BLaER1 (cell line): ENCODE measurements around the gene FAM167B.
"Not testable (repeated sequence)": the region's sequence is repeated elsewhere in the genome, so short reads cannot be mapped to it uniquely, and the experiment has no call there.

Source experiments
- H3K27ac ChIP-seq: shearing (Covaris generic); formaldehyde crosslinking; 2 replicates; pipeline ENCODE4 v1.8.1; 2022
- H3K27me3 ChIP-seq: shearing (Covaris generic); formaldehyde crosslinking; 2 replicates; pipeline ENCODE4 v1.8.1; 2022
- H3K36me3 ChIP-seq: shearing (Covaris generic); formaldehyde crosslinking; 2 replicates; pipeline ENCODE4 v1.8.1; 2022
- H3K4me1 ChIP-seq: shearing (Covaris generic); formaldehyde crosslinking; 2 replicates; pipeline ENCODE4 v1.8.1; 2022
- H3K4me2 ChIP-seq: shearing (Covaris generic); formaldehyde crosslinking; 2 replicates; pipeline ENCODE4 v1.8.1; 2022
- H3K4me3 ChIP-seq: shearing (Covaris generic); formaldehyde crosslinking; 2 replicates; pipeline ENCODE4 v1.8.1; 2022
- H3K9ac ChIP-seq: shearing (Covaris generic); formaldehyde crosslinking; 2 replicates; pipeline ENCODE4 v1.8.1; 2022
- H3K9me3 ChIP-seq: shearing (Covaris generic); formaldehyde crosslinking; 2 replicates; pipeline ENCODE4 v1.8.1; 2022
- H4K20me1 ChIP-seq: shearing (Covaris generic); formaldehyde crosslinking; 2 replicates; pipeline ENCODE4 v1.8.1; 2022
- Cebpa-rat ChIP-seq: shearing (Covaris generic); IDR thresholded peaks from 2 replicates; pipeline ENCODE4 v1.8.1; 2022

Gene FAM167B

GRCh38 chr1:32273391-32274208 lies 26.6 kb downstream of the FAM167B start:
- Histone ChIP-seq H3K9ac (peak overlapping the region; percentile 50), H3K4me1 (peaks cover 32% of the 10 kb centered on the region), H3K4me3 (peak overlapping the region; percentile 12; the same call in 1 of the 2 replicates), H3K4me2 (peak overlapping the region; percentile 70), H3K27me3 (no peaks in the 10 kb centered on the region), H3K9me3 (no peaks in the 10 kb centered on the region), H3K27ac (peak overlapping the region; percentile 65), H4K20me1 (no peaks in the 10 kb centered on the region), H3K36me3 (peaks cover 40% of the 10 kb centered on the region)
- no peak for TF ChIP-seq Cebpa-rat

GRCh38 chr1:32274646-32275340 lies 27.8 kb downstream of the FAM167B start:
- Histone ChIP-seq H3K27ac (peak overlapping the region; percentile 65), H4K20me1 (no peaks in the 10 kb centered on the region), H3K36me3 (peaks cover 52% of the 10 kb centered on the region), H3K4me3 (no peak overlapping the region), H3K9me3 (no peaks in the 10 kb centered on the region), H3K4me2 (peak overlapping the region; percentile 70), H3K4me1 (peaks cover 32% of the 10 kb centered on the region), H3K27me3 (no peaks in the 10 kb centered on the region), H3K9ac (0 out of 2 replicates have a peak overlapping the region, but pooled peaks have one; percentile 50)
- TF ChIP-seq Cebpa-rat: no peak

GRCh38 chr1:32275424-32275823 lies 28.4 kb downstream of the FAM167B start:
- H3K36me3 ChIP-seq: peaks cover 59% of the 10 kb centered on the region
- H3K4me1 ChIP-seq: peaks cover 32% of the 10 kb centered on the region
- no peaks in the 10 kb centered on the region for H4K20me1 ChIP-seq
- H3K9me3 ChIP-seq: no peaks in the 10 kb centered on the region
- no peak overlapping the region for H3K4me2 ChIP-seq
- no peaks in the 10 kb centered on the region for H3K27me3 ChIP-seq
- no peak overlapping the region for H3K27ac ChIP-seq
- no peak overlapping the region for H3K9ac ChIP-seq
- TF ChIP-seq Cebpa-rat: no peak
- H3K4me3 ChIP-seq: no peak overlapping the region

- peaks cover 32% of the 10 kb centered on the region for H3K4me1 ChIP-seq
- no peaks in the 10 kb centered on the region for H3K9me3 ChIP-seq
- no peaks in the 10 kb centered on the region for H4K20me1 ChIP-seq
- H3K36me3 ChIP-seq: peaks cover 66% of the 10 kb centered on the region
- no peak for TF ChIP-seq Cebpa-rat
- no peak overlapping the region for H3K27ac ChIP-seq
- H3K4me3 ChIP-seq: no peak overlapping the region
- H3K9ac ChIP-seq: no peak overlapping the region
- H3K27me3 ChIP-seq: no peaks in the 10 kb centered on the region
- no peak overlapping the region for H3K4me2 ChIP-seq
Measured at GRCh38 chr1:32276032-32276782, 29.2 kb downstream of the FAM167B start.

- not testable (repeated sequence) for H3K9me3 ChIP-seq, H3K4me2 ChIP-seq, H3K4me1 ChIP-seq, H3K27ac ChIP-seq, H4K20me1 ChIP-seq, H3K4me3 ChIP-seq, H3K27me3 ChIP-seq, H3K9ac ChIP-seq
- H3K36me3 ChIP-seq: peaks cover 57% of the 10 kb centered on the region
Measured at GRCh38 chr1:32284777-32285176, 37.8 kb downstream of the FAM167B start.

- Histone ChIP-seq H3K9me3 (no peaks in the 10 kb centered on the region), H3K27me3 (no peaks in the 10 kb centered on the region), H3K4me3 (no peak overlapping the region), H3K4me1 (peaks cover 4% of the 10 kb centered on the region; the same call in 1 of the 2 replicates), H3K36me3 (peaks cover 48% of the 10 kb centered on the region), H3K9ac (no peak overlapping the region), H3K27ac (no peak overlapping the region), H4K20me1 (no peaks in the 10 kb centered on the region), H3K4me2 (no peak overlapping the region)
- no peak for TF ChIP-seq Cebpa-rat
Measured at GRCh38 chr1:32285658-32286057, 38.6 kb downstream of the FAM167B start.

GRCh38 chr1:32286763-32287162 lies 39.7 kb downstream of the FAM167B start:
- Histone ChIP-seq H3K9me3 (no peaks in the 10 kb centered on the region), H3K4me2 (no peak overlapping the region), H3K4me1 (peaks cover 14% of the 10 kb centered on the region), H3K27ac (no peak overlapping the region), H3K36me3 (peaks cover 38% of the 10 kb centered on the region), H3K4me3 (no peak overlapping the region), H3K9ac (no peak overlapping the region), H4K20me1 (no peaks in the 10 kb centered on the region), H3K27me3 (no peaks in the 10 kb centered on the region)
- no peak for TF ChIP-seq Cebpa-rat

- no peak overlapping the region for H3K27ac ChIP-seq
- peaks cover 8% of the 10 kb centered on the region; the same call in 1 of the 2 replicates for H4K20me1 ChIP-seq
- no peak overlapping the region for H3K9ac ChIP-seq
- no peaks in the 10 kb centered on the region for H3K9me3 ChIP-seq
- no peak overlapping the region for H3K4me2 ChIP-seq
- peaks cover 22% of the 10 kb centered on the region for H3K36me3 ChIP-seq
- no peak overlapping the region for H3K4me3 ChIP-seq
- H3K4me1 ChIP-seq: peaks cover 32% of the 10 kb centered on the region
- H3K27me3 ChIP-seq: no peaks in the 10 kb centered on the region
- no peak for TF ChIP-seq Cebpa-rat
Measured at GRCh38 chr1:32289256-32289655, 42.2 kb downstream of the FAM167B start.

GRCh38 chr1:32291145-32291707 lies 44.2 kb downstream of the FAM167B start:
- Histone ChIP-seq H3K36me3 (peaks cover 22% of the 10 kb centered on the region), H3K9ac (peak overlapping the region; percentile 85), H3K4me3 (peak overlapping the region; percentile 85), H3K9me3 (no peaks in the 10 kb centered on the region), H3K4me2 (peak overlapping the region; percentile 40), H3K4me1 (peaks cover 51% of the 10 kb centered on the region), H4K20me1 (peaks cover 16% of the 10 kb centered on the region; the same call in 1 of the 2 replicates), H3K27ac (peak overlapping the region; percentile 81), H3K27me3 (no peaks in the 10 kb centered on the region)
- no peak for TF ChIP-seq Cebpa-rat
